HG03175 (cell line): Measurements from ENCODE around the gene IDH2.
"Not testable (repeated sequence)": the region's sequence is repeated elsewhere in the genome, so short reads cannot be mapped to it uniquely, and the experiment has no call there.

Source experiments
- ATAC-seq: cut with Tn5 transposase; IDR thresholded peaks from one replicate; pipeline ENCODE4 v1.9.1; 2021; ENCODE audit warnings: mild to moderate bottlenecking, moderate library complexity; ENCODE audit not compliant: unreplicated experiment

The IDH2 gene

DNA sequence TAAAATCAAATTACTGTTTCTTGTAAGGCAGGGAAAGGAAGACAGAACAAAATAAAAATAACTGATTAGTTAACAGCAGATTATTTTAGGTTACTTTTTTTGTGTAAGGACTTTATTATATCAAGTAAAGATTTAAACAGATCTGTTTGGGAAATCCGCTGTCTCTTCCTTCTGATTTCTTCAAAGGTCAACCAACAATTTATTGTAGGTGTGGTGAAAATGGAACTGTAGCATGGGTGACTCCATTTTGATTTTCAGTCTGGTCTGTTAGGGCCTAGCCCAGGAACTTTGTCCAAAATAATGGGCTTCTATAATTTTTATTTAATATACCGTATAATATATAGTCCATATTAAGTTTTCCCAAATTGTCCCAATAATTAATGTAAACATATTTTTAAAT is 13.5 kb upstream of the IDH2 start:
- no peak for ATAC-seq

DNA sequence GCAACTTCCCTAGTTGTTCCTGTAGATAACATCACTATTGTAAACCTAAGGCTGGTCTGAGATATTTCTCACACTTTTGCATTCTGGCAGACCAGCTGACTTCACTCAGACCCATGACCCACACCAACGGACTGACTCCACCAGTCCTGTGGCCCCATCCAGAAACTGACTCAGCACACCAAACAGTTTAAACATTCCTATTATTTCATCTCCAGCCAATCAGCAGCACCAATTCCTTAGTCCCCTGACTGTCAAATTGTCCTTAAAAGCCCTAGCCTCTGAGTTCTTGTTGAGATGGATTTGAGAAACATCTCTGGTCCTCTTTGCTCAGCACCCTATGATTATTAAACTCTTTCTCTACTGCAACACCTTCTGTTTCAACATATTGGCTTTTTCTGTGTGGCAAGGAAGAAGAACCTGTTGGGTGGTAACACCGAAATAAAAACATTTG is 12.2 kb upstream of the IDH2 start:
- no peak for ATAC-seq

GRCh38 chr15:90113166-90113565 is 10.9 kb upstream of the IDH2 start:
- ATAC-seq, result no peak

DNA sequence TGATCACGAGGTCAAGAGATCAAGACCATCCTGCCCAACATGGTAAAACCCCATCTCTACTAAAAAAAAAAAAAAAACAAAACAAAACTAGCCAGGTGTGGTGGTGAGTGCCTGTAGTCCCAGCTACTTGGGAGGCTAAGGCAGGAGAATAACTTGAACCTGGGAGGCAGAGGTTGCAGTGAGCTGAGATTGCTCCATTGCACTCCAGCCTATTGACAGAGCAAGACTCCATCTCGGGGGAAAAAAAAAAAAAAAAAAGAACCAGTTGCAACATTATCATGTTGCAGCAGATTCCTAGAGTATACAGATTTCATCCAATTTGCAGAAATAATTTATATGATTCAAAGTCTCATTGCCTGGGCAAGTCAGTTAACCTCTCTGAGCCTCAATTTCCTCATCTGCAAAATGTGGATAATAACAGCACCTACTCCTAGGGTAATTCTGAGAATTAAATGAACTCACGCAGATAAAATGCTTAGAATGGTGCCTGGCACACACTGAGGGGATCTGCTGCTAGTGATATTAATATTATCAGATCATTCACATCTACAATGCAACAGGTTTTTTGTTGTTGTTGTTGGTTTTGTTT is 7.0 kb upstream of the IDH2 start:
- ATAC-seq, result not testable (repeated sequence)

DNA sequence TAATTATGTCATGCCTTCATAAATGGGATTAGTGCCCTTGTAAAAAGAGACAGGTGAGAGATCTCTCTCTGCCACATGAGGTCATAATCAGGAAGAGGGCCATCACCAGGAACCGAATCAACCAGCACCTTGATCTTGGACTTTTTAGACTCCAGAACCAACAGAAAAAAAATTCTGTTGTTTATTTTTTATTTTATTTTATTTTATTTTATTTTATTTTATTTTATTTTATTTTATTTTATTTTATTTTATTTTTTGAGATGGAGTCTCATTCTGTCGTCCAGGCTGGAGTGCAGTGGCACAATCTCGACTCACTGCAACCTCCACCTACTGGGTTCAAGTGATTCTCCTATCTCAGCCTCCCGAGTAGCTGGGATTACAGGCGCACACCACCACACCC is 5.8 kb upstream of the IDH2 start:
- ATAC-seq, result not testable (repeated sequence)

GRCh38 chr15:90106522-90107117 is 4.4 kb upstream of the IDH2 start:
- ATAC-seq, result no peak

DNA sequence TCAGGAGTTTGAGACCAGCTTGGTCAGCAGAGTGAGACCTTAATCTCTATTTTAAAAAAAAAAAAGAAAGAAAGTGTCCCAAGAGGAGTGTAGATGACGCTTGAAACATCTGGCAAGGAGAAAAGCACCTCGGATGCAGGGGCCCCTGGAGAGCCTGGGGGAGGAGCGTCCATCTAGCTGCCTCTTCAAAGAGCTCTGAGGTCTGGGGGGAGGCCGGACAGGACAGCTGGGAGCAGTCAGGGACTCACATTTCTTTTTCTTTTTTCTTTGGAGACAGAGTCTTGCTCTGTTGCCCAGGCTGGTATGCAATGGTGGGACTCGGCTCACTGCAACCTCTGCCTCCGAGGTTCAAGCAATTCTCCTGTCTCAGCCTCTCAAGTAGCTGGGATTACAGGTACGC is 3.3 kb upstream of the IDH2 start:
- ATAC-seq, result no peak

- ATAC-seq, result no peak
Measured at GRCh38 chr15:90104551-90104950, 2.3 kb upstream of the IDH2 start.

GRCh38 chr15:90103701-90104329 is 1.5 kb upstream of the IDH2 start:
- no peak for ATAC-seq

DNA sequence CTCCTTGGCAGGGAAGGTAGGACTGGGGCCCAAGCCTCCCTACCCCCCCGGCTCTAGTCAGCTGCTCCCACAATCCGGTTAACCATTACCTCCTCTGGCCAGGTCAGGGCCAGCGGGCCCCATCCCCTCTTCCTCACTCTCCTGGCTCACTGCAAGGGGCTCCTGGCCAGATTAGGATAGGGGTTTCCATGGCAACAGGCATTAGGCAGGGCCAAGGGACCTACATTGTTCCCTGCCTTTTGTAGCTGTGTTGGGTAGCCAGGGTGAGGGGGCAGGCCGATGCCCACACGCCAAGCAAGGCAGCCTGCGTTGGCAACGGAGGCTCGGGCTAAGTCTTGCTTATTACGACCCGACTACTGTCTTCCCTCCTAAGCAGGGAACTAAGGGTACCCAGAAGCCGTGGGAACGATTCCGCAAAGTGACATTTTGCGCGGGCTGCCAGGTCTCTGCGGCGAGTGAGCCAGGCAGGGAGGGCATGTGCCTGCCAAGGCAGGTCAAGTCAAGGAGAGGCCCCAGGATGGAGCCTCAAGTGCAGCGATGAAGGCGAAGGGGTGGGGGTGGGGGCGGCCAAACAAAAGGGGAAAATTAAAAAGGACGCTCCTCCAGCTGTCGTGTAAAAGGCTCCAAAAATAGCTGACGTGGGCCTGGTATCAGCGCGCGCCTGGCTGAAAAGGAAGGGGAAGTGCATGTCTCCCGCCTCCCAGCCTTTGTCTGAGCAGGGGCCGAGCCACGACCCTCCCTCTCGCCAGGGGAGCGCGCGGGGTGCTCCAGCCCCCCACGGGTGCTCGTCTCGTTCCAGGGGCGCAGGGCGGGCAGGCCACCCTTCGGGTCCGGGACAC is 919 bp downstream of the IDH2 start:
- no peak for ATAC-seq

DNA sequence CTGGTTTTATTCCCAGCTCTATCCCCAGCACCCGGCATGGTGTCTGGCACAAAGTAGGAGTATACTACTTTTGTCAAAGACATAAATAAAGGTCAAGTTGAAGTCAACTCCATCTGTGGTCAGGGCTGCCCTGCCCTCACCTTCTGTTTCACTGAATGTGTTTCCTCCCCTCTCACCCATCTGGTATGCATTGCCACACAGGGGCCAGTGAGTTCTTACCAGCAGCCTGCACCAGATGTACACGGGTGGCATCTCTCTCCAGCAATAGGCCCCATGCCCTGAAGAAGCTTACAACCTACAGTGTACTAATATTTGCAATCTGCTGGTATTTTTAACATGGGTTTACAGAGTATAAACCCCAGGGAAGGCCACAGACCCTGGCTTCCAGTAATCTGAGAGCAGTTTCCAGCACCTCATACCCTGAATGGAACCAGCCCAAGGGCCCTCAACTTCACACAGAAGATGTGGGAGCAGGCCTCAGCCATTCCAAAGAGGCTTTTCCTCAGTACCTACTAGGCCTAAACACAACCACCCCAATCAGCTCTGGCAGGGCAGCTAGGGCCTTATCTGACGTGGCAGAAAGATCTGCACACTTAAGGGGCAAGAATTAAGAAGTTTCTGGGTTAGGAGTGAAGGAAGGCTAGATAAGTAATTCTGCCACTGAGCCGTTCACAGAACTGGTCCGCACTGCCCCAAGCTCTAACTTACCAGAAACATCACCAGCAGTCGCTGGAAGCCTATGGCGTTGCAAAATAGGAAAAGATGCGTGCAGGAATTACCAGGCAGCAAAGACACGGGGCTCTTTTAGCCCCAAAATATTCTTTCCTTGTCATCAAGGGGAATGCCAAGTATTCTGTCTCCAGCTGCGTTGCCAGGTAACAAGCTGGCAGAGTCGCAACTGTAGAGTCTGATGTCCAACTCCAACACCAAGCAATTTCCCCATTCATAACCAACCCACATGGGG is 2.1 kb downstream of the IDH2 start:
- ATAC-seq, result no peak

- ATAC-seq, result no peak
Measured at GRCh38 chr15:90099072-90099867, 3.0 kb downstream of the IDH2 start.

DNA sequence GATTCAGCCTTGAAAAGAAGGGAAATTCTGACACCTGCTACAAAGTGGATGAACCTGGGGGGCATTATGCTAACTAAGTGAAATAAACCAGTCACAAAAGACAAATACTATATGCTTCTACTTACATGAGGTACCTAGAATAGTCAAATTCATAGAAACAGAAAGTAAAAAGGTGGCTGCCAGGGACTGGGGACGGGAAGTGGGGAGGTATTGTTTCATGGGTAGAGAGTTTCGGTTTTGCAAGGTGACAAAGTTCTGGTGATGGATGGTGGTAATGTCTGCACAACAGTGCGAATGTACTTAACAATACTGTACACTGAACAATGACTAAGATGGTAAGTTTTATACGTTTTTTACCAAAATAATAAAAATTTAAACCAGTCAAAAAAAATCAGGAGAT is 4.8 kb downstream of the IDH2 start:
- ATAC-seq, result peak; percentile 69

GRCh38 chr15:90095521-90095959 is 6.7 kb downstream of the IDH2 start:
- ATAC-seq, result peak; percentile 42

GRCh38 chr15:90091156-90091931 is 10.9 kb downstream of the IDH2 start:
- no peak for ATAC-seq

DNA sequence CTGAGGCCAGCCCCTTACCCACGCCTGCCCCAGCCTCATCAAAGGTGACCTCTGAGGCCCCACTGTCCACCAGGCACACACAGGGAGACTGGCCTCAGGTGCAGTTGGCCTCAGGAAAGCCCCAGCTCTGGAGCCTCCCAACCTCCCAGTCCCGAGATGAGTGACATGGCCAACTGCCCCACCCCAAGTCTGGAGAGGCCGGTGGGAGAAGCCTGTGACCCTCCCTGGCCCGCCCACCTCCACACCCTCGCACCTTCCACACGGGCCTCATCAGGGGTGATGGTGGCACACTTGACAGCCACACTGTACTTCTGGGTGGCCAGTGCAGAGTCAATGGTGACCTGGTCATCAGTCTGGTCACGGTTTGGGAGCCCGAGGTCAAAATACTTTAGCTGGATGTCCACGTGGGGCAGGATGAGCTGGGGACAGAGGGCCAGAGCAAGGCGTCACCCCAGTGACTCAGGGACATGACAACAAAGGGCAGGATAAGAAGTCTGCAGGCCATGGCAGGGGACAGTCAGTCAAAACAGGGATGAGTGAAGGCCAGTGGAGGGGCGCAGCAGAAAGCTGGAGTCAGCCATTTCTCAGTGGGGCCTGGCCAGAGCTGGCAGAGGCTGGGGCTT is 11.9 kb downstream of the IDH2 start:
- ATAC-seq, result no peak

GRCh38 chr15:90087454-90088154 is 14.7 kb downstream of the IDH2 start:
- ATAC-seq, result no peak

GRCh38 chr15:90086868-90087268 is 15.4 kb downstream of the IDH2 start:
- no peak for ATAC-seq
